Measurements from ENCODE around the gene CA4.

GRCh38 chr17:60167065-60167741 is 17.4 kb downstream of the CA4 start:
- TF ChIP-seq CTCF (IDR thresholded peaks at IDR 0.05), result no peak
- TF ChIP-seq POLR2A (IDR thresholded peaks at IDR 0.05), result no peak
- no peak for TF ChIP-seq POLR2AphosphoS5 (IDR thresholded peaks at IDR 0.05)

Measured in prostate gland (tissue), 2 donors.